Measurements from ENCODE around the gene SUSD3.

Gene SUSD3

GRCh38 chr9:93058355-93059010 lies at the start of gene SUSD3:
TSS of gene SUSD3 (plus strand) at chr9:93058701. CDS start at chr9:93058743, 42 bp downstream.
- peaks cover 28% of the 10 kb centered on the region for H3K4me1 ChIP-seq (ENCODE audit: insufficient read depth, low read length)
- H3K9ac ChIP-seq (ENCODE audit: low read depth, low read length): no peak within 1 kb of the TSS
- no peak within 1 kb of the TSS for H3K4me2 ChIP-seq (ENCODE audit: insufficient read depth, low read length)
- no peaks in the 10 kb centered on the region for H3K9me3 ChIP-seq (ENCODE audit: insufficient read depth, low read length, severe bottlenecking)
- H3K79me2 ChIP-seq (ENCODE audit: insufficient read depth, low read length): no peaks in the 10 kb centered on the region
- no peak for TF ChIP-seq CTCF (IDR thresholded peaks at IDR 0.05; ENCODE audit: borderline replicate concordance, extremely low read depth, low read length, poor library complexity, severe bottlenecking)
- TF ChIP-seq EZH2 (IDR thresholded peaks at IDR 0.05; ENCODE audit: borderline replicate concordance, low read depth, low read length, severe bottlenecking): no peak
- no peak within 1 kb of the TSS for H2AFZ ChIP-seq (ENCODE audit: low read depth, low read length)
- ATAC-seq (ENCODE audit: insufficient read depth, low read depth) (no peak), DNase-seq (no peak)
- no peak within 1 kb of the TSS for H3K4me3 ChIP-seq (ENCODE audit: low read depth in 1 of 2, low read length in 2 of 2)
- no peak within 1 kb of the TSS for H3K27ac ChIP-seq (ENCODE audit: low read length)
- H4K20me1 ChIP-seq (ENCODE audit: insufficient read depth, low read length): no peaks in the 10 kb centered on the region
- no peaks in the 10 kb centered on the region for H3K36me3 ChIP-seq (ENCODE audit: insufficient read depth, low read length)
- no peaks in the 10 kb centered on the region for H3K27me3 ChIP-seq (ENCODE audit: insufficient read depth, low read length, poor library complexity)

- H3K4me1 ChIP-seq (ENCODE audit: insufficient read depth, low read length): no peaks in the 10 kb centered on the region
- TF ChIP-seq CTCF (IDR thresholded peaks at IDR 0.05; ENCODE audit: borderline replicate concordance, extremely low read depth, low read length, poor library complexity, severe bottlenecking) (no peak), EZH2 (IDR thresholded peaks at IDR 0.05; ENCODE audit: borderline replicate concordance, low read depth, low read length, severe bottlenecking) (no peak)
- H2AFZ ChIP-seq (ENCODE audit: low read depth, low read length): no peak overlapping the region
- no peaks in the 10 kb centered on the region for H3K27me3 ChIP-seq (ENCODE audit: insufficient read depth, low read length, poor library complexity)
- peaks cover under 1% of the 10 kb centered on the region; the same call in 1 of the 2 replicates for H4K20me1 ChIP-seq (ENCODE audit: insufficient read depth, low read length)
- peaks cover 74% of the 10 kb centered on the region for H3K36me3 ChIP-seq (ENCODE audit: insufficient read depth, low read length)
- H3K9me3 ChIP-seq (ENCODE audit: insufficient read depth, low read length, severe bottlenecking): no peaks in the 10 kb centered on the region
- H3K4me2 ChIP-seq (ENCODE audit: insufficient read depth, low read length): no peak overlapping the region
- no peak overlapping the region for H3K4me3 ChIP-seq (ENCODE audit: low read depth in 1 of 2, low read length in 2 of 2)
- H3K27ac ChIP-seq (ENCODE audit: low read length): no peak overlapping the region
- ATAC-seq (ENCODE audit: insufficient read depth, low read depth) (no peak), DNase-seq (no peak)
- no peaks in the 10 kb centered on the region for H3K79me2 ChIP-seq (ENCODE audit: insufficient read depth, low read length)
- no peak overlapping the region for H3K9ac ChIP-seq (ENCODE audit: low read depth, low read length)
Measured at GRCh38 chr9:93009337-93010015, 49.0 kb upstream of the SUSD3 start.

- ATAC-seq (ENCODE audit: insufficient read depth, low read depth): no peak
- DNase-seq: no peak
- Histone ChIP-seq H3K79me2 (ENCODE audit: insufficient read depth, low read length) (no peaks in the 10 kb centered on the region), H2AFZ (ENCODE audit: low read depth, low read length) (no peak overlapping the region), H3K4me2 (ENCODE audit: insufficient read depth, low read length) (no peak overlapping the region), H3K27ac (ENCODE audit: low read length) (no peak overlapping the region), H4K20me1 (ENCODE audit: insufficient read depth, low read length) (no peaks in the 10 kb centered on the region; the same call in 1 of the 2 replicates), H3K9me3 (ENCODE audit: insufficient read depth, low read length, severe bottlenecking) (no peaks in the 10 kb centered on the region), H3K9ac (ENCODE audit: low read depth, low read length) (no peak overlapping the region), H3K4me1 (ENCODE audit: insufficient read depth, low read length) (no peaks in the 10 kb centered on the region), H3K36me3 (ENCODE audit: insufficient read depth, low read length) (peaks cover 70% of the 10 kb centered on the region), H3K4me3 (ENCODE audit: low read depth in 1 of 2, low read length in 2 of 2) (no peak overlapping the region), H3K27me3 (ENCODE audit: insufficient read depth, low read length, poor library complexity) (no peaks in the 10 kb centered on the region)
- TF ChIP-seq EZH2 (IDR thresholded peaks at IDR 0.05; ENCODE audit: borderline replicate concordance, low read depth, low read length, severe bottlenecking) (no peak), CTCF (IDR thresholded peaks at IDR 0.05; ENCODE audit: borderline replicate concordance, extremely low read depth, low read length, poor library complexity, severe bottlenecking) (no peak)
Measured at GRCh38 chr9:93010056-93010455, 48.4 kb upstream of the SUSD3 start.
